Stimulated activated CD4-positive, alpha-beta T cell treated with anti-CD3 and anti-CD28 coated beads, TNF-alpha, amount 100 ng/mL, for 4 hours (primary cell): Measurements from ENCODE around the gene MLIP.

ENCODE experiments used
- DNase-seq, 3 experiments: peaks; one replicate each; pipeline ENCODE4 v3.0.0-alpha.2; 2020; ENCODE audit warnings: low read depth in 3 of 3

The MLIP gene

GRCh38 chr6:54095723-54096122 lies 15.5 kb upstream of the MLIP start:
- no peak for DNase-seq

DNA sequence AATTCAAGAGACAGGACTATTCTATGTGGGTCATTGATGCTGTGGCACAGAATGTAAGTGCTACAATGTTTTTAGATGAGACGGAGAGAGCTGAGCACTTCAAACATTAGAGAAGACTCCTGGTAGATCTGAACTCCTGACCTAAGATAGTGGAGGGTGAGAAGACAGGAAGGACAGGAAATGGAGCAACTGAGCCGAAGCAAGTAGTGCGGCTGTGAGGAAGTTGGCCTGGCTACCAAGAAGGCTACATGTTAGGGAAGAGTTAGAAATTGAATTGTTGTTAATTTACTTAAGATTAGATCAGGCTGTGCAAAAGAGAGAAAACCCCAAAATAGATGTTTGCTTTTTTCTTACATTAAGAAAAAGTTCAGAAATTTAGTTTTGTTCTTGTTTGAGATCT lies 14.4 kb upstream of the MLIP start:
- DNase-seq = no peak

- DNase-seq = no peak
These were observed 13.5 kb upstream of the MLIP start for GRCh38 chr6:54097753-54098152.

- no peak for DNase-seq
These were observed 12.7 kb upstream of the MLIP start for GRCh38 chr6:54098450-54099044.

GRCh38 chr6:54099225-54099624 lies 12.0 kb upstream of the MLIP start:
- no peak for DNase-seq

GRCh38 chr6:54100411-54101006 lies 10.7 kb upstream of the MLIP start:
- no peak for DNase-seq

DNA sequence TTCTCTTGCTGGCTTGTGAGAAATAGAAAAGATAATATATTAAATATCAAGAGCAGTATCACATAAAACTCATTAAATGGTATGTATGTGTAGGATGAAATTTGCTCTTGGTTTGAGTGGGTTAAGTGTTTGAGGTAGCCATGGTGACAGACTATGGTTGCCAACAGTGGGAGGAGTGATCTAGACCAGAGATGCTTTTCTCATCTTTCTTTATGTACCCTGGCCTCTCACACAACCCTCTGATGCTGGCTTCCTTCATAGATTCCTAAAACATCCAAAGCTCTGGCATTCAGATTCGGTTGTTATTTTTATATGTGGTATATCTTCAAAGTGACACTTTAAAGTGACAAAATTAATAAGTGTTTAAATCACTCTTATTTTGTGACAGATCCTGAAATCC lies 9.0 kb upstream of the MLIP start:
- DNase-seq = no peak

DNA sequence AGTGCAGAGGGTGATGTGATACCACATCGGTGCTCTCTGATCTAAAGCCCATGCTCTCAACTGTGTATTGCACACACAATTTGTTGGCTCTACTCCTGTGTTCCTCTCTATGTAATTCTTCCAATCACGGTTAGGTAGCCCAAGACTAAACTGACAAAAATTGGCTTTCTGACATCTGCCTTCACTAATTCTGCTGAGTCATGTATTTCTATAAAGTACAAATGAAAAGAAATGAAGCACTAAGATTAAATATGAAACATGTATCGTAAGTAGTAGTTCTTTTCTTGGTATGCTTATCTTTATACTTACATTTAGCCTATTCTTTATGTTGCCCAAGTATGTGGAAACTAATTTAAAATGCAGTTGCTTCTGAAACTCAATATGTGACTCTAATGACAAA lies 7.7 kb upstream of the MLIP start:
- no peak for DNase-seq

DNA sequence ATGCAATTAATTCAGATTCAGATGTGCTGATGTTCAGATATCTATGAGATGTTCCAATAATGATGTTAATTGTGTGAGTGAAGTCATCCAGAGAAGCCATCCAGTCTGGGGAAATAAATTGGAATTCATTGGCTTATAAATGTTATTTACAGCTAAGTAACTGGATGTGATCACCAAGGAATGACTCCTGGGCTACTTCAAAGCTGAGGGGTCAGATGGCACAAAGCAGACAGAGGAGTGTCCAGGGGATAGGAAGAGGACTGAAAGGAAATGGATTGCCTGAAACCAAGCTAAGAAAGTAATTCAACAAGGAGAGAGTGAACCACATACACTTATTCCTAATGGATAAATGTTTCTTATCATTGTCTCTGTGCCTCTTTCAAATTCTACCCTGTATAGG lies 4.5 kb upstream of the MLIP start:
- DNase-seq = no peak

DNA sequence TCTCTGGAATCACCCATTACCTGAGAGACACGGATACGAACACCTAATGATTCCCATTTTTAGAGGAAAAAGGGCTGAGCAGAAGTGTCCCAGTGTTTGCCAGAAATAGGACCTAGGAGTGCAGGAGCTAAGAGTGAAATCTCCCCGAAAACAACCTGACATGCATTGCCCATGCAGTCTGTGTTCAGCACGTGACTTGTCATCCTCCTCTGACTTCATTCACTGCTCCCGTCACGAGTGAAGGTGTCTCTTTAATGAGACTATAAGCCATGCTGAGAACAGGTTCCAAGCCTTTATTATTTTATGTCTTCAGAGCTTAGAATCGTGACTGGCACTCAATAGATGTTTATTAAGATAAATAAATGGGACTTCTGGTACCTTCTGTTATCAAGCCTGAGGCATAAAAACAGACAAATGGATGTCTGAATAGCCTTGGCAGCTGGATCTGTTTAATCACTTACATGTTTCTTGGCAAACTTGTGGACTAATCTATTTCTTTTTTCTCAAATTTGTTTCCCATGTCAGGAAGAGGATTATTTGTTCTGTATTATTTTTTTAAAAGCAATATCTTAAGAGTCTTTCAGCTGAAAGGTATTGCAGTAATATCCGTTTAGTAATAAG lies 3.7 kb upstream of the MLIP start:
- DNase-seq = no peak

- no peak for DNase-seq
These were observed 3.0 kb upstream of the MLIP start for GRCh38 chr6:54108271-54108670.

DNA sequence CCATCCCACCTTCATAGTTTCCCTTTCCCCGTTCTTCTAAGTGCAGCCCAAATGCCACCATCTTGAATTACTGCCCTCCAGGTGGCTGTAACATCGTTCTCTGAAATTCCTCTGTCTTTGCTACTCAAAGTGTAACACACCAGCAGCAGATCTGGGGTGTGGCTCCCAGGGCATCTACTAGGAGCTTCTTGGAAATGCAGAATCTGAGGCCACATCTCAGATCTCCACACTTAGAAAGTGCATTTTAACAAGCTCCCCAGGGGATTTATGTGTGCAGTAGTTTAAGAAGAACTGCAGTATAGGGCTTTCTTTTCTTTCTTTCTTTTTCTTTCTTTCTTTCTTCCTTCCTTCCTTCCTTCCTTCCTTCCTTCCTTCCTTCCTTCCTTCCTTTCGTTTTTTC lies 1.7 kb upstream of the MLIP start:
- no peak for DNase-seq

DNA sequence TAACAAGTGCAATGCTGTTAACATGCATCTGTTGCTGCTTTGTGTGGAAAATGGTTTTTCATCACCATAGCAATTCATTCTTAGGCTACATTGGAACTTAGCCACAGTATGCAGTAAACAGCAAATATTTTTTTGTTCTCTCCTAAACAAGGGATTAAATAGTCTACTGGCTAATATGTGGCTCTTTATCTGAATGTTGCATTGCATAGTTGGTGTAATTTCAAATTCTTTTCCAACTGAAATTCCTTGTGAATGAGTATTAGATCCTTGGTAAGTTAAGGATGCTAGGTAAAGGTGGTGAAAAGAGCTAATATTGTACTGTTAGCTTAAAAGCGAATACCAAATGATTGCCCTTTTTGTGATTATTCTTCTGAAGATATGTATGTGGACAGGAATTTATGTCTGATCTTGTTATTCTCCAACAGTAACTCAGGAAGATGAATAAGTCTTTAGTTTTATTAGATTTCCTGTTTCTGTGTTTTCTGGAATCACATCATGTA lies 958 bp downstream of the MLIP start:
- no peak for DNase-seq

DNA sequence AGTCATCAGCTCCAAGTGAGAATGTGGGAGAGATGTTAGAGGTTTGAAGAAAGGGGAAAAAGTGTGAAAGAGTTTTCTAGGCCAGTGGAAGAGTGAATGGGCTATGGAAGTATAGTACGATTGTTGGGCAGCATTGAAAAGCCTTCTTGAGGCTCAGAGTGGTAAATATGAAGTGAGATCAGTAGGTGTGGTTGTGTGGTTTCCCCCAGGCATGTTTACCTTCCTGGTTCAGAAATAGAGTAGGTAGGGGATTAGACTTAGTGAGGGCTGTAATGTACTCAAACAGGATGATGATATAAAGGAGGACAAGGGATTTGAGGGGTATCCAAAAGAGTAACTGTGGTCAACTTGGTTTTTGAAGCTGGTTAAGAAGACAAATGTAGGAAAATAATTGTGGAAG lies 3.7 kb downstream of the MLIP start:
- no peak for DNase-seq

DNA sequence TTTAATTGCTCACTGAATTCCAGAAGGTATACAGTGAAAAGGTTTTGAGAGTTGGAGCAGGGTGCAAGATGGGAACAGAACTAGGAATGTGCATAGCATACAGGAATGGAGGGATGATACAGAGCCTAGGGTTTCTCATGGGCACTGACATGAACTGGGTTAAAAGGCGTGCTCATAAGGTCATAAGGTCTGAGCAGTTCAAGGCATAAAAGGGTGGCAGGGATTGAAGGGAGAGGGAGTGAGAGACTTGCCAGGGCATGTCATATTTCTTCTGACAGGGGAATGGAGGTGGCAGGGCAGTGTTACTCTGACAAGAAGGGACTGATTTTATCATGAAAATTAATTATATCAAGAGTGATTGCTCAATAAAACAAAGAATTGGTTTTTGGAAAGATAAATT lies 4.7 kb downstream of the MLIP start:
- DNase-seq = no peak

GRCh38 chr6:54118117-54118516 lies 6.9 kb downstream of the MLIP start:
- no peak for DNase-seq

GRCh38 chr6:54125493-54125892 lies 14.2 kb downstream of the MLIP start:
- no peak for DNase-seq

GRCh38 chr6:54130179-54130578 lies 18.9 kb downstream of the MLIP start:
- no peak for DNase-seq

- DNase-seq = no peak
These were observed 21.3 kb downstream of the MLIP start for GRCh38 chr6:54132587-54132986.

- DNase-seq = no peak
These were observed 21.9 kb downstream of the MLIP start for GRCh38 chr6:54133186-54133585.

DNA sequence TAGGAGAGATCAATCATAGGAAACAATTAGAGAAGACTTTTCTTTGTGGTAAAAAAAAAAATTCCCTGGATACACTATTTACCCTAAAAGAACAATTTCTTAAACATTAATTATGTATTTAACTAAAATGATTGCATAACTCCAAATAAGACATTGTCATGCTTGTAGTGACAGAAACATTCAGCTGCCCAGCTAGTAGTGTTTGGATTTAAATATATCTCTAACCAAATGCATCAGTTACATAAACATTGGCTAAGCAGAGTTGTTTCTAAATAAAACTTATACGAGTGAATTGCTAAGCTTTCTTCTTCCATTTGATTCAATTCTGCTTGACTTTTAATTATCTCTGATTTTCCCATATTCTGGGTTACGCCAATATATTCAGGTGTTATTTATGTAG lies 23.7 kb downstream of the MLIP start:
- DNase-seq = no peak

- DNase-seq = no peak
These were observed 24.6 kb downstream of the MLIP start for GRCh38 chr6:54135665-54136369.

- no peak for DNase-seq
These were observed 27.6 kb downstream of the MLIP start for GRCh38 chr6:54138795-54139194.
